H1 (cell line): Measurements from ENCODE around the gene GIPC2. TPM values are rescaled to one million over a fixed set of nuclear protein-coding genes. Genes with fewer than 3 reads are reported as not detected.
A peak's percentile ranks its signal among the peaks of the same experiment; 100 is the strongest.
"Not testable (repeated sequence)": the region's sequence is repeated elsewhere in the genome, so short reads cannot be mapped to it uniquely, and the experiment has no call there.

Experiments
- CTCF ChIA-PET: fragments of 300-600 bp; sonication (Branson Sonifier 250); formaldehyde crosslinking; loops from one replicate; lab custom pipeline; 2021; ENCODE audit not compliant: partially characterized antibody; lab: Charles Lee
- POLR2A ChIA-PET: fragments of 300-600 bp; sonication (Branson Sonifier 250); formaldehyde crosslinking; loops from one replicate; lab custom pipeline; 2021; ENCODE audit warnings: inconsistent platforms; ENCODE audit not compliant: partially characterized antibody; lab: Charles Lee
- DNase-seq, 2 experiments: peaks; one replicate each; pipeline versions ENCODE4 v3.0.0 to v3.0.0-alpha.2; 2010 to 2022; ENCODE audit warnings: low spot score in 2 of 2, low read depth in 1 of 2, mixed read lengths in 1 of 2
- FAIRE-seq: peaks from 2 replicates; lab custom pipeline; 2011; peaks lifted over from hg19 to GRCh38; lab: Jason Lieb, UNC
- H2AFZ ChIP-seq: 2 replicates; pipeline ENCODE4 v1.8.1; 2012; ENCODE audit warnings: low read length, inconsistent platforms
- H2AK5ac ChIP-seq: 2 replicates; pipeline ENCODE4 v1.6.1; 2013; ENCODE audit warnings: low read depth, low read length
- H2BK120ac ChIP-seq: replicated peaks from 2 replicates; pipeline ENCODE3; 2013; ENCODE audit warnings: low read depth, low read length, inconsistent platforms
- H2BK12ac ChIP-seq: 2 replicates; pipeline ENCODE4 v1.6.1; 2013; ENCODE audit warnings: low read depth, low read length
- H2BK15ac ChIP-seq: 2 replicates; pipeline ENCODE4 v1.6.1; 2013; ENCODE audit warnings: low read length
- H2BK20ac ChIP-seq: 2 replicates; pipeline ENCODE4 v1.6.1; 2013; ENCODE audit warnings: low read length
- H2BK5ac ChIP-seq: 2 replicates; pipeline ENCODE4 v1.6.1; 2013; ENCODE audit warnings: low read depth, low read length
- H3K14ac ChIP-seq: 2 replicates; pipeline ENCODE4 v1.6.1; 2013; ENCODE audit warnings: inconsistent platforms; ENCODE audit not compliant: insufficient read length
- H3K18ac ChIP-seq: 2 replicates; pipeline ENCODE4 v1.6.1; 2013; ENCODE audit warnings: low read length; ENCODE audit errors: extremely low read depth
- H3K23ac ChIP-seq: 2 replicates; pipeline ENCODE4 v1.6.1; 2013; ENCODE audit warnings: inconsistent platforms; ENCODE audit not compliant: insufficient read length
- H3K23me2 ChIP-seq: 2 replicates; pipeline ENCODE4 v1.6.1; 2013; ENCODE audit warnings: low read depth, low read length
- H3K27ac ChIP-seq: 2 replicates; pipeline ENCODE4 v1.6.1; 2011; ENCODE audit warnings: low read depth, low read length, inconsistent platforms
- H3K27me3 ChIP-seq, 4 experiments: replicated peaks in 1 of 4; 1 replicate in 1 of 4; 2 replicates in 3 of 4; pipeline versions ENCODE4 v1.6.1 to v1.8.1; 2011 to 2013; ENCODE audit warnings: low read length in 3 of 4, mild to moderate bottlenecking in 3 of 4, inconsistent platforms in 2 of 4, mixed read lengths in 2 of 4, moderate library complexity in 1 of 4; ENCODE audit not compliant: control insufficient read depth in 3 of 4, insufficient read depth in 3 of 4; ENCODE audit errors: extremely low read depth in 1 of 4
- H3K36me3 ChIP-seq, 4 experiments: 2 replicates each; pipeline versions ENCODE4 v1.6.1 to v1.8.1; 2011 to 2013; ENCODE audit warnings: mild to moderate bottlenecking in 4 of 4, low read length in 3 of 4, moderate library complexity in 2 of 4, control low read depth in 1 of 4, inconsistent platforms in 1 of 4; ENCODE audit not compliant: insufficient read depth in 4 of 4, control insufficient read depth in 2 of 4
- H3K4ac ChIP-seq: replicated peaks from 2 replicates; pipeline ENCODE3; 2013; ENCODE audit warnings: low read length, low read depth, mixed read lengths, inconsistent platforms; ENCODE audit not compliant: insufficient read length
- H3K4me1 ChIP-seq, 4 experiments: replicated peaks in 1 of 4; 1 replicate in 1 of 4; 2 replicates in 3 of 4; pipeline versions ENCODE4 v1.6.1 to v1.8.1; 2011 to 2013; ENCODE audit warnings: low read length in 3 of 4, inconsistent platforms in 2 of 4, mixed read lengths in 1 of 4; ENCODE audit not compliant: insufficient read depth in 4 of 4, control insufficient read depth in 3 of 4
- H3K4me2 ChIP-seq, 2 experiments: 2 replicates each; pipeline versions ENCODE4 v1.6.1 to v1.8.1; 2011 to 2013; ENCODE audit warnings: low read depth in 2 of 2, low read length in 2 of 2, control low read depth in 1 of 2, inconsistent platforms in 1 of 2, mild to moderate bottlenecking in 1 of 2; ENCODE audit not compliant: insufficient read depth in 1 of 2
- H3K4me3 ChIP-seq, 4 experiments: fragments of 200-600, 300-600 bp in 1 of 4; sonication (generic), shearing (Covaris generic), sonication (Bioruptor Twin) in 1 of 4; 2 replicates each; pipeline versions ENCODE4 v1.5.1 to v1.8.1; 2011 to 2016; ENCODE audit warnings: low read length in 4 of 4, low read depth in 3 of 4, control low read depth in 2 of 4, inconsistent platforms in 2 of 4, mild to moderate bottlenecking in 2 of 4, mixed read lengths in 1 of 4, moderate library complexity in 1 of 4; ENCODE audit not compliant: insufficient read depth in 2 of 4; ENCODE audit errors: extremely low read depth in 1 of 4
- H3K56ac ChIP-seq: replicated peaks from 2 replicates; pipeline ENCODE3; 2013; ENCODE audit warnings: low read depth, mild to moderate bottlenecking, mixed read lengths, low read length, inconsistent platforms; ENCODE audit not compliant: insufficient read length
- H3K79me1 ChIP-seq: 2 replicates; pipeline ENCODE4 v1.6.1; 2013; ENCODE audit warnings: low read depth, low read length, control low read depth
- H3K79me2 ChIP-seq, 2 experiments: 2 replicates each; pipeline versions ENCODE4 v1.6.1 to v1.8.1; 2012 to 2013; ENCODE audit warnings: low read length in 2 of 2, mild to moderate bottlenecking in 2 of 2, inconsistent platforms in 1 of 2; ENCODE audit not compliant: insufficient read depth in 2 of 2, control insufficient read depth in 1 of 2
- H3K9ac ChIP-seq, 4 experiments: replicated peaks in 1 of 4; 1 replicate in 1 of 4; 2 replicates in 3 of 4; pipeline versions ENCODE4 v1.6.1 to v1.8.1; 2011 to 2013; ENCODE audit warnings: low read depth in 3 of 4, low read length in 3 of 4, control low read depth in 2 of 4, mild to moderate bottlenecking in 2 of 4, moderate library complexity in 2 of 4, inconsistent platforms in 1 of 4; ENCODE audit errors: extremely low read depth in 1 of 4
- H3K9me3 ChIP-seq, 2 experiments: 2 replicates each; pipeline versions ENCODE4 v1.6.1 to v1.8.1; 2012 to 2013; ENCODE audit warnings: mild to moderate bottlenecking in 2 of 2, moderate library complexity in 2 of 2, control low read depth in 1 of 2, inconsistent platforms in 1 of 2, low read depth in 1 of 2, low read length in 1 of 2, mixed read lengths in 1 of 2; ENCODE audit not compliant: insufficient read depth in 2 of 2
- H4K20me1 ChIP-seq, 2 experiments: replicated peaks in 1 of 2; 2 replicates each; pipeline versions ENCODE3 to v1.8.1; 2011 to 2013; ENCODE audit warnings: inconsistent platforms in 2 of 2, low read length in 2 of 2, mild to moderate bottlenecking in 1 of 2; ENCODE audit not compliant: insufficient read depth in 2 of 2, control insufficient read depth in 1 of 2
- H4K5ac ChIP-seq: 2 replicates; pipeline ENCODE4 v1.6.1; 2013; ENCODE audit warnings: low read length, low read depth, mixed read lengths, inconsistent platforms; ENCODE audit not compliant: insufficient read length
- H4K8ac ChIP-seq: 2 replicates; pipeline ENCODE4 v1.8.0; 2013; ENCODE audit warnings: mild to moderate bottlenecking, moderate library complexity, low read length, inconsistent platforms; ENCODE audit not compliant: insufficient read depth; ENCODE audit errors: extremely low read depth
- H4K91ac ChIP-seq: replicated peaks from 2 replicates; pipeline ENCODE3; 2013; ENCODE audit warnings: low read length, mixed read lengths, inconsistent platforms; ENCODE audit not compliant: insufficient read length
- RAD21 ChIP-seq, 2 experiments: IDR thresholded peaks in 1 of 2; conservative IDR thresholded peaks in 1 of 2; 2 replicates each; pipeline ENCODE4 v1.6.1; 2011; ENCODE audit warnings: low read depth in 2 of 2, low read length in 2 of 2, improper control_type of control experiment in 1 of 2, inconsistent platforms in 1 of 2, mild to moderate bottlenecking in 1 of 2, moderate library complexity in 1 of 2
- RXRA ChIP-seq: IDR thresholded peaks from 2 replicates; pipeline ENCODE4 v1.6.1; 2011; ENCODE audit warnings: low read depth, mild to moderate bottlenecking, low read length, moderate library complexity; ENCODE audit not compliant: insufficient read depth
- WGBS, 2 experiments: shearing (Covaris generic) in 1 of 2; methylation state at CpG; one replicate each; pipeline versions ENCODE4 v1.1.6 to v1.1.7; 2013 to 2015; ENCODE audit warnings: low lambda C conversion rate in 2 of 2, mixed read lengths in 2 of 2, inconsistent platforms in 1 of 2, low coverage in 1 of 2, missing lambda C conversion rate in 1 of 2; ENCODE audit not compliant: insufficient replicate concordance in 2 of 2, insufficient coverage in 1 of 2, insufficient read length in 1 of 2; ENCODE audit errors: extremely low coverage in 1 of 2, missing lambda C conversion rate in 1 of 2; 5-methylcytosine and 5-hydroxymethylcytosine counted together
- polyA plus RNA-seq, 7 experiments: library from polyadenylated mRNA; depleted of rRNA in 3 of 7; stranded (reverse) in 5 of 7; unstranded in 2 of 7; fragments of >200 nt in 5 of 7; fragments of 200-250 nt in 2 of 7; gene quantifications; 1 replicate in 5 of 7; 2 replicates in 1 of 7; 4 replicates in 1 of 7; pipeline versions ENCODE4 v1.2.1 to v1.2.3, GENCODE V29; 2011 to 2013; ENCODE audit warnings: missing spikeins in 2 of 7, mixed read lengths in 2 of 7
- total RNA-seq: library from RNA; stranded (reverse); fragmentation: NEBNext Ultra II Directional; extraction: Animal tissue kit (Norgen Biotek cat#: 25700); gene quantifications from 2 replicates; pipeline ENCODE4 v1.2.1, GENCODE V29; 2021
- TF ChIP-seq, protein P1 (sequence below): IDR thresholded peaks from 2 replicates; pipeline ENCODE4 v1.6.1; 2011; ENCODE audit warnings: low read depth, mild to moderate bottlenecking, low read length; ENCODE audit not compliant: insufficient read depth

Gene GIPC2
- total and polyA plus RNA-seq, 2 of the 8 experiments (the other 6 are each of a cell fraction or from before 2014, with no cell fraction given), result 0.29 to 0.69 TPM

DNA sequence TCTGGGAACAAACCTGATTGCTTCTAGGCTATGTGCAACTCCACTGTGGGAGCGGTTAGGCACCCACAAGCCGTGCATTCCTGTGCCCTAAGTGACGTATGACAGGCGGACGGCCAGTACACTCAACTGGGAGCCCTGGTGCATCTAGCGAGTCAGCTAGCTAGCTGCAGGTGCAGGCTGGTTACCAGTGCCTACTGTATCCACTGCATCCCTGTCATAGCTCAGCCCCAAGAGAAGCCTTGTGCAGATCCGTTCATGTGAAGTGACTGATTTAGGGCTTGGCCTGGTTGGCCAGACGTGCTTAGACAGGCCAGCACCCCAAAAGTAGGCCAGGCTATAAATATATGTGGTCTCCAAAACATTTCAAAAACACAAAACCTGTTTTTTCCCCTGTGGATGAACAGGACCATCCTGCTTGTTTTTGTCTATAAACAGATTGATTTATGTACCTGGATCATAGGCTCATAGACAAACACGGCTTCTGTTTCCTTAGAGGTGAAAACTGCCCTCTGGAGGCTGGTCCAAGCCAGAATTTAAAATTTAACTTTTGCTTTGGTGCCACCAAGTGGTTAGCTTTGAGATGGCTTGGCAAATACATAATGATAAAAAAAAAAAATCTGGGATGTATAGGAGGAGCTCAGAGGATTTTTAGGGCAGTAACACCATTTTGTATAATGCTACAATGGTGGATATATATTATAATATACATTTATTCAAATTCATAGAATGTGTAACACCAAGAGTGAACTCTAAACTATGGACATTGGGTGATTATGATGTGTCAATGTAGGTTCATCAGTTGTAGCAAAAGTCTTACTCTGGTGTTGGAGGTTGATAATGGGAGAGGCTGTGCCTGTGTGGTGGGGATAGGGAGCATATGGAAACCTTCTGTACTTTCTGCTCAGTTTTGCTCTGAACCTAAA, 68.5 kb downstream of the GIPC2 start (continued):
- TF ChIP-seq RAD21 (IDR thresholded peaks at IDR 0.05 in 1 of 2, conservative IDR thresholded peaks at IDR 0.05 in 1 of 2; ENCODE audit: low read depth in 2 of 2, low read length in 2 of 2) (peak; percentile 93 to 95), RXRA (no peak)
- TF ChIP-seq, protein P1, sequence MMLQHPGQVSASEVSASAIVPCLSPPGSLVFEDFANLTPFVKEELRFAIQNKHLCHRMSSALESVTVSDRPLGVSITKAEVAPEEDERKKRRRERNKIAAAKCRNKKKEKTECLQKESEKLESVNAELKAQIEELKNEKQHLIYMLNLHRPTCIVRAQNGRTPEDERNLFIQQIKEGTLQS, result peak; percentile 27; the same call in 1 of the 2 replicates

GRCh38 chr1:78120485-78120884, 74.7 kb downstream of the GIPC2 start:
- H3K27me3 ChIP-seq, H2BK12ac ChIP-seq, FAIRE-seq, H3K4ac ChIP-seq, H3K4me3 ChIP-seq, H3K18ac ChIP-seq, H2AFZ ChIP-seq, H4K8ac ChIP-seq, CTCF ChIA-PET, H2BK5ac ChIP-seq, H3K56ac ChIP-seq, H3K79me2 ChIP-seq, H4K20me1 ChIP-seq, H3K36me3 ChIP-seq, H4K91ac ChIP-seq, H3K23me2 ChIP-seq, H3K9ac ChIP-seq, DNase-seq, POLR2A ChIA-PET, H3K14ac ChIP-seq, H3K27ac ChIP-seq, H2BK20ac ChIP-seq, H2BK120ac ChIP-seq, H4K5ac ChIP-seq, H3K9me3 ChIP-seq, H3K4me1 ChIP-seq, H3K4me2 ChIP-seq, H3K79me1 ChIP-seq, H2AK5ac ChIP-seq, H3K23ac ChIP-seq, H2BK15ac ChIP-seq: not testable (repeated sequence)
- 90% methylated on average over 6 of the region's 6 CpGs; no CpG with 5 or more reads in 1 of the 2 experiments for WGBS, 2 experiments
